ENCODE measurements around the gene IFNLR1. TPM values are rescaled to one million over a fixed set of nuclear protein-coding genes. Genes with fewer than 3 reads are reported as not detected.

Gene IFNLR1
- total RNA-seq, 2 donors from 2014 or later: 0.14 TPM; not detected in 1

GRCh38 chr1:24119489-24119858, 67.6 kb downstream of the IFNLR1 start:
- Histone ChIP-seq H3K4me3 (no peak overlapping the region), H3K4me1 (ENCODE audit: control insufficient read depth in 1 of 2, low read depth in 2 of 2) (peaks cover 0 to 12% of the 10 kb centered on the region in 2 donors), H3K27ac (no peak overlapping the region), H3K27me3 (replicated peaks; ENCODE audit: insufficient read depth) (no peaks in the 10 kb centered on the region), H3K9me3 (no peaks in the 10 kb centered on the region), H3K36me3 (no peaks in the 10 kb centered on the region)
- ATAC-seq (ENCODE audit: insufficient number of reproducible peaks, low FRiP score, low read depth) (no peak), DNase-seq (ENCODE audit: low spot score) (no peak)
- no peak for TF ChIP-seq CTCF (IDR thresholded peaks at IDR 0.05)

DNA sequence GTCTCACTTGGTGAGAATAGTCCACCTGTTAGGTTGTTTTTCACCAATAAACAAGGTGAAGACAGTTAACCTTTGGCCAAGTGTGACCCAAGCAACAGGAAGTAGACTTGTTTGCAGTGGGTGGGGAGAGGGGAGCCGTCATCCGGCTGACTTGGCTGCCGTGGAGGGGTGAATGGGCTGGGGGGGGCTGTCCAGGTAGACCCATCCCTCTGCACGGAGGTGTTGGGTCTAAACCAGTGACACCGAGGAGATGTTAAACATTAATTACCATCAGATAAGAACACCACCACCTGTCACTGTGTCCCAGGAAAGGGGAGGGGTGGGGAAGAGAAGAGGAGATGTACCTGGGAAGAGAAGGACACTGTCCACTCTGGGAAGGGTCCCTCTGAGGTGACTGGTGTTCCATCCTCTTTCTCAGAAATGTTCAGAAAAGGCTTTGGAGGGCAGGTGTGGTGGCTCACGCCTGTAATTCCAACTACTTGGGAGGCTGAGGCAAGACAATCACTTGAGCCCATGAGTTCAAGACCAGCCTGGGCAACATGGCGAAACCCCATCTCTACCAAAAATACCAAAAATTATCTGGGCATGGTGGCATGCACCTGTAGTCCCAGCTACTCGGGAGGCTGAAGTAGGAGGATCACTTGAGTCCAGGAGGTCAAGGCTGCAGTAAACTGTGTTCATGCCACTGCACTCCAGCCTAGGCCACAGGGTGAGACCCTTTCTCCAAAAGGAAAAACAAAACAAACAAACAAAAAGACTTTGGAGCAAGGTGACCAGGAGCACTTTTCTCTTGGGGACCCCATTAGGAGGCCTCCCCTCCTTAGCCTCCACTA, 68.5 kb downstream of the IFNLR1 start:
- Histone ChIP-seq H3K4me1 (ENCODE audit: control insufficient read depth in 1 of 2, low read depth in 2 of 2) (peaks cover 0 to 12% of the 10 kb centered on the region in 2 donors), H3K36me3 (no peaks in the 10 kb centered on the region), H3K9me3 (no peaks in the 10 kb centered on the region), H3K4me3 (no peak overlapping the region), H3K27me3 (replicated peaks; ENCODE audit: insufficient read depth) (no peaks in the 10 kb centered on the region), H3K27ac (no peak overlapping the region)
- no peak for TF ChIP-seq CTCF (IDR thresholded peaks at IDR 0.05)
- ATAC-seq (ENCODE audit: insufficient number of reproducible peaks, low FRiP score, low read depth): no peak
- DNase-seq (ENCODE audit: low spot score): no peak

- Histone ChIP-seq H3K27ac (no peak overlapping the region), H3K9me3 (no peaks in the 10 kb centered on the region), H3K27me3 (replicated peaks; ENCODE audit: insufficient read depth) (no peaks in the 10 kb centered on the region), H3K4me1 (ENCODE audit: control insufficient read depth in 1 of 2, low read depth in 2 of 2) (peaks cover 0 to 12% of the 10 kb centered on the region in 2 donors), H3K4me3 (no peak overlapping the region), H3K36me3 (no peaks in the 10 kb centered on the region)
- DNase-seq (ENCODE audit: low spot score) (no peak), ATAC-seq (ENCODE audit: insufficient number of reproducible peaks, low FRiP score, low read depth) (no peak)
- TF ChIP-seq CTCF (IDR thresholded peaks at IDR 0.05): no peak
These were observed 69.2 kb downstream of the IFNLR1 start for GRCh38 chr1:24117722-24118409.

DNA sequence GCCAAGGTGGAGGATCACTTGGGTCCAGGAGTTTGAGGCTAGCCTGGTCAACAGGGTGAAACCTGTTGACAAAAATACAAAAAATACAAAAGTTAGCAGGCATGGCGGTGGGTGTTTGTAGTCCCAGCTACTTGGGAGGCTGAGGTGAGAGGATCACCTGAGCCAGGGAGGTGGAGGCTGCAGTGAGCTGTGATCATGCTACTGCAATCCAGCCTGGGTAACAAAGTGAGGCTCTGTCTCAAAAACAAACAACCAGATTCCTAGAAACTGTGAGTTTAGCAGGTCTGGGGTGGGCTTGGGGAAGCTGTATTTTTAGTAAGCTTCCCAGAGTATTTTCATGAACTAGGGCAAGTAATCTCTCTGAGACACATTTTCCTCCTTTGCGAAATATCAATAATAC, 70.0 kb downstream of the IFNLR1 start:
- peaks cover 1 to 17% of the 10 kb centered on the region in 2 donors for H3K4me1 ChIP-seq (ENCODE audit: control insufficient read depth in 1 of 2, low read depth in 2 of 2)
- H3K27me3 ChIP-seq (replicated peaks; ENCODE audit: insufficient read depth): no peaks in the 10 kb centered on the region
- no peaks in the 10 kb centered on the region for H3K9me3 ChIP-seq
- no peak for DNase-seq (ENCODE audit: low spot score)
- H3K4me3 ChIP-seq: no peak overlapping the region
- TF ChIP-seq CTCF (IDR thresholded peaks at IDR 0.05): no peak
- H3K36me3 ChIP-seq: no peaks in the 10 kb centered on the region
- H3K27ac ChIP-seq: no peak overlapping the region
- no peak for ATAC-seq (ENCODE audit: insufficient number of reproducible peaks, low FRiP score, low read depth)

DNA sequence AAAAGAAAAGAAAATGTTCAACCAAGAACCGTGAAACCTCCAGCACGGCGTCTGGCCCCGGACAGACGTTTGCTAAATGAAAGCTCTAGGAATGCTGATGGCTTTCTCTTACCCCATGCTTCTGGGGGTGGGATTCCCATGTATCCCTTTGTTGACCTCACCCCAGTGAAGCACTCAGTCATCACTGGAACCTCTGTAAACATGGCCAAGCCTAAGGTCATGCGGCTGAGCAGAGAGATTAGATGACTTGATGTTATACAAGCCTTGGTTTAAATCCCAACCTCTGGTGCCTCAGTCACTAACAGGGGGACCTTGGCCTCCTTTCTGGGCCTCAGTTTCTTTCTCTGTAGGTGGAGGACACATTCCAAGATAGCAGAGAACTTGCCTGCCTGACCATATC, 72.3 kb downstream of the IFNLR1 start:
- Histone ChIP-seq H3K27ac (no peak overlapping the region), H3K4me3 (no peak overlapping the region), H3K4me1 (ENCODE audit: control insufficient read depth in 1 of 2, low read depth in 2 of 2) (peaks cover 13 to 26% of the 10 kb centered on the region in 2 donors), H3K9me3 (no peaks in the 10 kb centered on the region), H3K36me3 (no peaks in the 10 kb centered on the region), H3K27me3 (replicated peaks; ENCODE audit: insufficient read depth) (no peaks in the 10 kb centered on the region)
- DNase-seq (ENCODE audit: low spot score) (no peak), ATAC-seq (ENCODE audit: insufficient number of reproducible peaks, low FRiP score, low read depth) (no peak)
- TF ChIP-seq CTCF (IDR thresholded peaks at IDR 0.05): no peak
